ENCODE results near the gene PELI3. TPM values are rescaled to one million over a fixed set of nuclear protein-coding genes. Genes with fewer than 3 reads are reported as not detected.

The PELI3 gene
- total RNA-seq, 4 donors from 2014 or later, result 11.4 to 21.8 (median 14.7) TPM

- TF ChIP-seq CTCF (IDR thresholded peaks at IDR 0.05), result no peak
- TF ChIP-seq POLR2A (IDR thresholded peaks at IDR 0.05), result no peak
- no peak overlapping the region for H3K4me3 ChIP-seq (replicated peaks in 1 of 3)
- DNase-seq, result no peak
- no peak overlapping the region for H3K27ac ChIP-seq
- H3K4me1 ChIP-seq, result peaks cover 0 to 4% of the 10 kb centered on the region in 2 donors
- peaks cover 0 to 12% of the 10 kb centered on the region in 2 donors for H3K36me3 ChIP-seq
- intact Hi-C loops (cut with DNase I), result no loop called here
- H3K9me3 ChIP-seq, result no peaks in the 10 kb centered on the region
- H3K27me3 ChIP-seq, result no peaks in the 10 kb centered on the region
- WGBS, 2 donors, result 86 to 91% methylated on average over 7 to 17 of the region's 20 CpGs
These were observed 7.2 kb downstream of the PELI3 start for GRCh38 chr11:66473608-66474515.

GRCh38 chr11:66475349-66476172 is 8.9 kb downstream of the PELI3 start:
- intact Hi-C loops (cut with DNase I), result no loop called here
- Histone ChIP-seq H3K9me3 (no peaks in the 10 kb centered on the region), H3K36me3 (peaks cover 0 to 12% of the 10 kb centered on the region in 2 donors), H3K27ac (no peak overlapping the region), H3K27me3 (no peaks in the 10 kb centered on the region), H3K4me1 (peaks cover 5 to 11% of the 10 kb centered on the region in 2 donors), H3K4me3 (replicated peaks in 1 of 3) (no peak overlapping the region)
- 92 to 100% methylated on average over 1 to 14 of the region's 44 CpGs for WGBS, 2 donors
- no peak for DNase-seq
- TF ChIP-seq POLR2A (IDR thresholded peaks at IDR 0.05) (no peak), CTCF (IDR thresholded peaks at IDR 0.05) (no peak)

- Histone ChIP-seq H3K4me3 (replicated peaks in 1 of 3) (no peak overlapping the region), H3K36me3 (peaks cover 0 to 12% of the 10 kb centered on the region in 2 donors), H3K4me1 (peaks cover 5 to 17% of the 10 kb centered on the region in 2 donors), H3K27me3 (no peaks in the 10 kb centered on the region), H3K27ac (no peak overlapping the region), H3K9me3 (no peaks in the 10 kb centered on the region)
- intact Hi-C loops (cut with DNase I), result no loop called here
- TF ChIP-seq CTCF (IDR thresholded peaks at IDR 0.05) (no peak), POLR2A (IDR thresholded peaks at IDR 0.05) (no peak)
- WGBS, 2 donors, result 76 to 87% methylated on average over 9 to 10 of the region's 10 CpGs
- DNase-seq, result no peak
These were observed 9.6 kb downstream of the PELI3 start for GRCh38 chr11:66476173-66476840.

GRCh38 chr11:66476841-66477251 is 10.1 kb downstream of the PELI3 start:
- no peak overlapping the region for H3K27ac ChIP-seq
- H3K9me3 ChIP-seq, result no peaks in the 10 kb centered on the region
- H3K27me3 ChIP-seq, result no peaks in the 10 kb centered on the region
- intact Hi-C loops (cut with DNase I), result no loop called here
- 62 to 72% methylated on average over 9 of the region's 9 CpGs for WGBS, 2 donors
- H3K4me1 ChIP-seq, result peaks cover 5 to 18% of the 10 kb centered on the region in 2 donors
- no peak for DNase-seq
- no peak overlapping the region for H3K4me3 ChIP-seq (replicated peaks in 1 of 3)
- TF ChIP-seq CTCF (IDR thresholded peaks at IDR 0.05), result no peak
- no peak for TF ChIP-seq POLR2A (IDR thresholded peaks at IDR 0.05)
- H3K36me3 ChIP-seq, result peaks cover 0 to 12% of the 10 kb centered on the region in 2 donors
